Erythroblast (primary cell): ENCODE results near the gene NEIL1.

Source experiments
- GATA1 ChIP-seq: IDR thresholded peaks from 2 replicates; pipeline ENCODE4 v1.6.1; 2011; ENCODE audit warnings: low read depth, mild to moderate bottlenecking, control low read depth, low read length, moderate library complexity
- POLR2A ChIP-seq: IDR thresholded peaks from 2 replicates; pipeline ENCODE4 v1.6.1; 2011; ENCODE audit warnings: mild to moderate bottlenecking, low read length

GRCh38 chr15:75359537-75360250 is 12.9 kb downstream of the NEIL1 start:
- TF ChIP-seq POLR2A (no peak), GATA1 (no peak)
